ENCODE results near the gene OR5J2. TPM values are rescaled to one million over a fixed set of nuclear protein-coding genes. Genes with fewer than 3 reads are reported as not detected.
"Not testable (repeated sequence)": the region's sequence is repeated elsewhere in the genome, so short reads cannot be mapped to it uniquely, and the experiment has no call there.

OR5J2 gene
- not detected for polyA plus RNA-seq (ENCODE audit: insufficient read length)
- long read RNA-seq, donor 1: 0 reads
- long read RNA-seq, donor 2: 0 reads
- long read RNA-seq, donor 3: 0 reads
- long read RNA-seq, donor 4: 0 reads
- long read RNA-seq, donor 5: 0 reads
- long read RNA-seq, donor 6: 0 reads
- long read RNA-seq, donor 7: 0 reads
- long read RNA-seq, donor 8: 0 reads

DNA sequence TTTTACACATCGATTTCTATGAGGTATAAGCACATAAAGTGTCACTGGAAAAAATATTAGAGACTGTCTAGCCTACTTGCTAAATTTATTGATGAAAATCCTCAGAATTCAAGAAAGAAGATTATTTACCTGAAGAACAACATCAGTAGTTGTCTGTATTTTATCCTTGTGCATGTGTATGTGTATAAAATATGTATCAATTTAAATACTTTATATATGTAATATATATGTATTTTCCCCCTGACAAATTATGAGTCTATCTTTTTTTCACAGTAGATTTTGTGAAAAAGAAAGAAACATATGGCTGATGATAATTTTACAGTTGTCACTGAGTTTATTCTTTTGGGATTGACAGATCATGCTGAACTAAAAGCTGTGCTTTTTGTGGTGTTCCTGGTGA is at the start of gene OR5J2:
Gene OR5J2 (plus strand): TSS at position 301 of the 400 bp plus-strand sequence. CDS start 0 bp downstream, at position 301.
- DNase-seq: no peak

DNA sequence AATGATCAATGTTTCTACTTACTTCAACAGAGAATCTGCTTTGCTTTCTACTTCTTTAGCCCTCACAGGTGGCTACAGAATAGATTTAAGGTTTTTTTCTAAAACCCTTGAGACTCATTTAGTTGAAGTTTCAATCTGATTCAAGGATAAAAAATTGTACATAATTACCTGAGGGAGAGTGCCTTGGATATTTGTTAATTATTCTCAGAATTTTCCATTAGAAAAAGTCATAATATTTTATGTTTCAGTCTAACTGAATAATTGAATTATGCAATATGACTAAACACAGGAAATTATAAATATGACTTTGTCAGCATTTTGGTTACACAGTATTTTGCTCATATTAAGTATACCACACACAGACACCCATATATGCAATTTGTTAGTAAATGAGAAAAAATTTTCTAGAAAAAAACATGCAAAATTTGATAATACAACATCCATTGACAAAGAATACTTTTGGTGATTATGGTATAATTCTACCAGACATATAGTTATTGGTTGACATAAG is 36.2 kb upstream of the OR5J2 start, which contains the start of gene OR8J3:
Gene OR8J3 (minus strand): TSS at position 51 of the 511 bp plus-strand sequence. CDS start 2,483 bp downstream, outside the sequence.
- no peak for DNase-seq

- DNase-seq: not testable (repeated sequence)
These were observed 32.7 kb upstream of the OR5J2 start for GRCh38 chr11:56143681-56144080.

GRCh38 chr11:56151376-56151775 is 25.0 kb upstream of the OR5J2 start:
- DNase-seq: no peak

DNA sequence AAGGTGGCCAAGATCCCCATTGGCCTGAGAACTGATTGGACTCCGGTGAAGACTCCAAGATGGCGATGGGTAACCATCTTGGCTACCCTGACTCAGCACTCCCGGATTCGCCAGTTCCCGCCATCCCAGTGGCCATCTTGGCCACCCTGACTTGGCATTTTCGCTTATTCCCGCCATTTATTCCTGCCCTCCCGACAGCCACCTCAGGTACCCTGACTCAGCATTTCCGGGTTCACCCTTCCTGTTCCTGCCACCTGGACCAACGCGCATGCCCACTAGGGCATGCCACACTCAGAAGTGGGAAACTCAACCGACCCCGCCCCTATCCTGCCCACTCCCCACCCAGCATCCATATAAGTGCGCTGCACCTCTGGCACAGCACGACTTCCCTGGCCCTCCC is 24.1 kb upstream of the OR5J2 start:
- no peak for DNase-seq

DNA sequence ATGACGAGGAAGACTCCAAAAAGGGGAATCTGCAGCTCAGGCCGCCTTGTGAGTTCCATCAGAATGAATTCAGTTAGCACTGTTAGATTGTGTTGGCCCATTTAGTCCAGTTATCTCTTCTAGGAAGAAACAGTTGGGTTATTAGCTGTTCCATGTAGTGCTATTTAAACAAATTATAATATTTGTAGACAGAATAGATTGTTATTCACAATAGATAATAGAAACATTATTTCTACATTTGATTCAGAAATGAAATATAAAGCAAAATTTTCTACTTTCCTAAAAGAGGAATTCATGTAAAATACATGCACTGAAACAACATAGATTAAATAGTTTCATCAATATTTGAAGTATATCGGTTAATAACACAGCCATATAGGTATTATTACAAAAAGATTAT is 16.2 kb upstream of the OR5J2 start, which contains the start of gene OR8K5:
Gene OR8K5 (minus strand): TSS at position 101 of the 400 bp plus-strand sequence. CDS start 0 bp downstream, at position 101.
- DNase-seq: no peak

- no peak for DNase-seq
These were observed 12.6 kb upstream of the OR5J2 start for GRCh38 chr11:56163804-56164203.

GRCh38 chr11:56172256-56172830 is 4.1 kb upstream of the OR5J2 start:
- no peak for DNase-seq

DNA sequence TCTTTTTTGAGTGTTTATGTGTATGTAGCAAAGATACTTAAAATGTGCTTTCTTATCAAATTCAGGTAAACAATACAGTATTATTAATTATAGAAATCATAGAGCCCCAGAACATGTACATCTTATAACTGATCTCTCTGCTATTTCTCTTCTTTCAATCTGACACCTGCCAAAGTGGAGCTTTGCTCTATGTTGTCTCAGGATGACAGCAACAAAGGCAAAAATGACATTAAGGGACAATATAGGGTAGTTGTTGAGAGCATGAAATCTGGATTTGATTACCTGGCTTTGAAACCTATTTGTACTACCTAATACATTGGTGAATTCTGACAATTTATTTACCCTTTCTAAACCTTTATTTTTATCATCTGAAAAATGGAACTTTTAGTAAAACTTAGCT is 7.0 kb downstream of the OR5J2 start:
- no peak for DNase-seq

GRCh38 chr11:56188602-56189001 is 12.2 kb downstream of the OR5J2 start:
- DNase-seq: no peak

DNA sequence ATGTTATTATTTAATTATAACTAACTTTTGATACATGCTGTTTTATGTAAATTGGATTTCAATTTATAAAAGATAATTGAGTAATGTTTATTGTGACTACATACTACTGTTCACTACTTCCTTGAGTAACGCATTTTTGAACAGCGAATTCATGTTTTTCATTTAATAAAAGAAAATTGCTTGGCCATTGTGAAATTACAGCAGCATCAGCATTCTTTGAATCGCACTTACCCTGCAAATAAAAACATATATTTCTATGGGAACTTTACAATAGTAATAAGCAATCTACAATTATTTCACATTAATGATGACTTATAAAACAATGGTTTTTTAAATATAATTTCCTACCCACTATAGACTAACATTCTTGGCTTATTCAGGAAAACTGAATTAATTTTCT is 20.3 kb downstream of the OR5J2 start:
- DNase-seq: no peak

DNA sequence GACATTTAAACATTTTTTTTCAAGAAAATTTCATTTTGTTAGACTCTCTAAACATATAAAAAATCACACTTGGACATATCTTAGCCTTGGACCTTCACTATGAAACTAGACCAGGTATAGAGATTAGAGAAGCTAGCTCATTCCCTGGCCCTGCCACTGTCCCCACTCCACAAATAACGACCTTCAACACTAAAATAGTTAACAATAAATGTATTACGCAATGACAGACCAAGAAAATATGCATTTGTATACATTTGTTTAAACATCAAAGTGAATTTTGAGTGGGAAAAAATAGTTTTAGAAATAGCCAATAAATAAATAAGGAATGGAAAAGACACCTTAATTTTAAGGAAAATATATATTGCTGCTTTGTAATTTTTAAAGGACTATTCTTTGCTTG is 20.9 kb downstream of the OR5J2 start:
- no peak for DNase-seq

DNA sequence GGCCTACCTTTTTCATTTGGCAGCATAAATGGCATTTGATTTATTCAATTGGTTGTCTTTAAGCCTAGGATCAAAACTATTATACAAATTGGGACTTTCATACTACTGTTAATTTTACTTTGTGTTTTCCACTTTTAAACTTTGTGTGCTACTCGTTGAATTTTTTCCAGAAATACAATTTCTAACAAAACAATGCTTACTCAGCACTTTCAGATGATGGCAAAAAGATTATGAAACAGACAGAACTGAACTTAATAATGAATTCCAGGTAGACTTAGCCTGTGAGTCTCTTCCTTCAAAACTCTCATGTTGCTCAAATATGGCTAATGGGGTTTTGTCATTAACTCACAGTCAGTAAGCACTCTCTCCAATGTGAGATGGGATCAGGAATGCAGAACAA is 31.4 kb downstream of the OR5J2 start:
- no peak for DNase-seq

GRCh38 chr11:56214537-56214936 is 38.1 kb downstream of the OR5J2 start:
- no peak for DNase-seq

DNA sequence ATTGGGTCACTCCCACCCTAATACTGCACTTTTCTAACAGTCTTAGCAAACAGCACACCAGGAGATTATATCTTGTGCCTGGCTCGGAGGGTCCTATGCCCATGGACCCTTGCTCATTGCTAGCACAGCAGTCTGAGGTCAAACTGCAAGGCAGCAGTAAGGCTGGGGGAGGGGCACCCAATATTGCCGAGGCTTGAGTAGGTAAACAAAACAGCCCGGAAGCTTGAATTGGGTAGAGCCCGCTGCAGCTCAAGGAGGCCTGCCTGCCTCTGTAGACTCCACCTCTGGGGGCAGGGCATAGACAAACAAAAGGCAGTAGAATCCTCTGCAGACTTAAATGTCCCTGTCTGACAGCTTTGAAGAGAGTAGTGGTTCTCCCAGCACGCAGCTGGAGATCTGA is 43.3 kb downstream of the OR5J2 start:
- not testable (repeated sequence) for DNase-seq

Other genes starting within 250 kb of the OR5J2 start
- gene OR5I1, start 240.2 kb upstream of the OR5J2 start, polyA plus RNA-seq (ENCODE audit: insufficient read length): not detected
- not detected for gene OR10AG1, start 206.7 kb upstream of the OR5J2 start, polyA plus RNA-seq (ENCODE audit: insufficient read length)
- gene OR5F1, start 182.0 kb upstream of the OR5J2 start, polyA plus RNA-seq (ENCODE audit: insufficient read length): not detected
- 0.07 TPM for gene OR5AS1, start 149.0 kb upstream of the OR5J2 start, polyA plus RNA-seq (ENCODE audit: insufficient read length)
- gene OR8I2, start 83.3 kb upstream of the OR5J2 start, polyA plus RNA-seq (ENCODE audit: insufficient read length): not detected
- not detected for gene OR8H2, start 72.9 kb upstream of the OR5J2 start, polyA plus RNA-seq (ENCODE audit: insufficient read length)
- not detected for gene OR8H3, start 54.2 kb upstream of the OR5J2 start, polyA plus RNA-seq (ENCODE audit: insufficient read length)
- not detected for gene OR8J3, start 36.4 kb upstream of the OR5J2 start, polyA plus RNA-seq (ENCODE audit: insufficient read length)
- not detected for gene OR8K5, start 16.3 kb upstream of the OR5J2 start, polyA plus RNA-seq (ENCODE audit: insufficient read length)
- gene OR5T2, start 57.6 kb downstream of the OR5J2 start, polyA plus RNA-seq (ENCODE audit: insufficient read length): not detected
- gene OR5T3, start 75.6 kb downstream of the OR5J2 start, polyA plus RNA-seq (ENCODE audit: insufficient read length): not detected
- not detected for gene OR5T1, start 97.5 kb downstream of the OR5J2 start, polyA plus RNA-seq (ENCODE audit: insufficient read length)
- 0.05 TPM for gene OR8H1, start 115.6 kb downstream of the OR5J2 start, polyA plus RNA-seq (ENCODE audit: insufficient read length)
- not detected for gene OR8K3, start 138.5 kb downstream of the OR5J2 start, polyA plus RNA-seq (ENCODE audit: insufficient read length)
- not detected for gene OR8K1, start 169.4 kb downstream of the OR5J2 start, polyA plus RNA-seq (ENCODE audit: insufficient read length)
- not detected for gene OR8J1, start 177.7 kb downstream of the OR5J2 start, polyA plus RNA-seq (ENCODE audit: insufficient read length)
- not detected for gene OR8U1, start 199.0 kb downstream of the OR5J2 start, polyA plus RNA-seq (ENCODE audit: insufficient read length)
- not detected for gene OR5AL1, start 236.1 kb downstream of the OR5J2 start, polyA plus RNA-seq (ENCODE audit: insufficient read length)